ENCODE measurements around the gene KIRREL1.

KIRREL1 gene

GRCh38 chr1:157975228-157975950, 18.1 kb upstream of the KIRREL1 start:
- DNase-seq (ENCODE audit: low spot score) = no peak

- DNase-seq (ENCODE audit: low spot score) = no peak
Observed at GRCh38 chr1:157976888-157977287, 16.6 kb upstream of the KIRREL1 start.

- DNase-seq (ENCODE audit: low spot score) = no peak
Observed at GRCh38 chr1:157978586-157979403, 14.7 kb upstream of the KIRREL1 start.

GRCh38 chr1:157982136-157982535, 11.3 kb upstream of the KIRREL1 start:
- no peak for DNase-seq (ENCODE audit: low spot score)

- no peak for DNase-seq (ENCODE audit: low spot score)
Observed at GRCh38 chr1:157983787-157984186, 9.7 kb upstream of the KIRREL1 start.

- no peak for DNase-seq (ENCODE audit: low spot score)
Observed at GRCh38 chr1:157984469-157984868, 9.0 kb upstream of the KIRREL1 start.

- no peak for DNase-seq (ENCODE audit: low spot score)
Observed at GRCh38 chr1:157985473-157985872, 8.0 kb upstream of the KIRREL1 start.

- no peak for DNase-seq (ENCODE audit: low spot score)
Observed at GRCh38 chr1:157988002-157988401, 5.4 kb upstream of the KIRREL1 start.

GRCh38 chr1:157992031-157992832, 1.2 kb upstream of the KIRREL1 start:
- peak; percentile 78 for DNase-seq (ENCODE audit: low spot score)

- DNase-seq (ENCODE audit: low spot score) = no peak
Observed at GRCh38 chr1:157992833-157993146, 655 bp upstream of the KIRREL1 start.

- DNase-seq (ENCODE audit: low spot score) = no peak
Observed at GRCh38 chr1:157993918-157994605, 617 bp downstream of the KIRREL1 start.

GRCh38 chr1:157994704-157995582, 1.5 kb downstream of the KIRREL1 start:
- DNase-seq (ENCODE audit: low spot score) = peak; percentile 60

GRCh38 chr1:157995583-157996169, 2.2 kb downstream of the KIRREL1 start:
- no peak for DNase-seq (ENCODE audit: low spot score)

- no peak for DNase-seq (ENCODE audit: low spot score)
Observed at GRCh38 chr1:157996433-157996832, 3.0 kb downstream of the KIRREL1 start.

- no peak for DNase-seq (ENCODE audit: low spot score)
Observed at GRCh38 chr1:158000507-158000906, 7.1 kb downstream of the KIRREL1 start.

- no peak for DNase-seq (ENCODE audit: low spot score)
Observed at GRCh38 chr1:158002022-158002630, 8.7 kb downstream of the KIRREL1 start.

GRCh38 chr1:158002631-158003405, 9.4 kb downstream of the KIRREL1 start:
- no peak for DNase-seq (ENCODE audit: low spot score)

GRCh38 chr1:158003406-158003800, 10.0 kb downstream of the KIRREL1 start:
- no peak for DNase-seq (ENCODE audit: low spot score)

GRCh38 chr1:158005224-158005623, 11.8 kb downstream of the KIRREL1 start:
- no peak for DNase-seq (ENCODE audit: low spot score)

GRCh38 chr1:158007180-158007579, 13.7 kb downstream of the KIRREL1 start:
- no peak for DNase-seq (ENCODE audit: low spot score)

Measured in AG08396 (cell line).